GM21447 (cell line): ENCODE results near the gene IFNA16.
"Not testable (repeated sequence)": the region's sequence is repeated elsewhere in the genome, so short reads cannot be mapped to it uniquely, and the experiment has no call there.

Experiments used
- ATAC-seq: cut with Tn5 transposase; IDR thresholded peaks from one replicate; pipeline ENCODE4 v1.9.1; 2021; ENCODE audit not compliant: unreplicated experiment

The IFNA16 gene

DNA sequence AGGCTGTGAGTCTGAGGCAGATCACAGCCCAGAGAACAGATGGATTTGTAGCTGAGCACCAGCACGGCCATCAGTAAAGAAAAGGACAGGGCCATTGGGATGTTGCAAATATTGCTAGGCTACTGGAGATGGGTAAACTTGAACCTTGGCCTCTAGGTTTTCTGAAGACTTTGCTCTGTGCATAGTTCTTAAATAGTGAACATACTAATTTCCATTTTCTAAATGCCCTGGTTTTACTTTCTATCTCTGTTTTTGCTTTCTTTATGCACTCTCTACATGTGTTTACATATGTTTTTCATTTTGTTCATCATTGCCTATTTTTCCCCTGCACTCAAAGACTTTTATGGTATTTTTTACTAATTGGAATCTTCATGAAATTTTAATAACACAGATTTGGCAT lies at the start of gene IFNA16:
Gene IFNA16, minus strand, starts transcription at position 101 of the 400 bp plus-strand sequence. Its CDS starts 6 bp downstream, at position 95.
- not testable (repeated sequence) for ATAC-seq

DNA sequence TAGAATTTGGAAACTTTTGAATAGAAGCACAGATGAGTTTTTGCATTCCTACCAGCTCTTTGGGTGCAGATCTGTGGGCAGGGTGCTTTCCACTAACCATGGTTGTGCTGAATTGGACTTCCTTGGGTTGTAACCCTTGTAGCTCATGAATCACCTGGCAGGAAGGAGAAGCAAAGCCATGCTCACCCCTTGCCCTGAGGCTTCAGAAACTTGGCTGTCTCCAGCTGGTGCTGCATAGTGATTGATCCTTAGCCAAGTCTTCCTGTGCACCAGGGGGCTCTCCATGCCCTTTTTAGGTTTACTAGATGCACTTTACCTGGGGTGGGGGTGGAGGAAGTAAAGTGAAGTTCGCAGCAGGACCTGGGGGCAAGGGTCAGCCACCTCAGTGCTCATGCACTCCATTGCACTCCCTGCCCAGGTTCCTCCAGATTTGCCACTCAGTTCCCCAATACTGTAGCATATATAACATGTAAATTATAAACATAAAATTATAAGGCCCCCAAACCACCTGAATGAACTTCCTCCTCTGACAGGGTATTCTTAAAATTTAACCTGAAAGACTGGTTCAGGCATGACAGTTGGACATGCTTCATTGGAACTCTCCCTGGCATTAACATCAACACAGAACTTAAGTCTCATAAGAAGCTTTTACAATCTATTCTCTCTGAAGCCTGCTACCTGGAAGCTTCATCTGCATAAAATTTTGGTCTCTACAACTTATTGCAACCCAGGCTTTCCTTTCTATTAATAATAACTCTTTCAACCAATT lies 48.5 kb upstream of the IFNA16 start:
- ATAC-seq, result peak; percentile 43

DNA sequence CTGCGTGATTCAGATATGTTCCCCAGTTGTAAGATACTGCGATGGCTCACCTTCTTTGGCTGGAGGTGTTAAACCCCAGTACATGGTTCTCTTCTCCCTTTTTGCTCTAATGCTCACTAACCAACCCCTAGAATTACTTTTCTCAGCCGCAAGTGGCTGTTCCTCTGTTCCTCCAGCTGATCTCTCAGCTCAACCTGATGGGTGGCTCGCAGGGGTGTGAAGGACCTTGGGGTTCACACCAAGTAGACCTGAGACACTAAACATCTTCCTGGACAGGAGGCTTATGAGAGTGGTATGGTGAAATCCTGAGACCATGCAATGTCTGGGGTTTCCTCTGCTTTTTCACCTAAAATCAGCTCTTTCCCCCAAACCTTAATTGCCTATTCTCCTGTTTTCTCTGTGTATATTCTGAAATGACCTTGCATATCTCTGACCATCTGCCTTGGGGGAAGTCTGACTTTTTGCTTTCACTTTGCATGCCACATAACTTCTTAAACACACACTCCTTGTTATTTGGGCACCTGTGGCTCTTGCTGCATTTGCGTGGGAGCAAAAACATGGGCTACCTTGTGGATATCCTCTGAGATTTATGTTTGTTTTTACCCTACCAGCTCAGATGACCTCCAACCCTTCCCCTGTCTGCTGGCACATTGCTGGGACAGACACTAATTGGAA lies 38.6 kb upstream of the IFNA16 start:
- no peak for ATAC-seq

DNA sequence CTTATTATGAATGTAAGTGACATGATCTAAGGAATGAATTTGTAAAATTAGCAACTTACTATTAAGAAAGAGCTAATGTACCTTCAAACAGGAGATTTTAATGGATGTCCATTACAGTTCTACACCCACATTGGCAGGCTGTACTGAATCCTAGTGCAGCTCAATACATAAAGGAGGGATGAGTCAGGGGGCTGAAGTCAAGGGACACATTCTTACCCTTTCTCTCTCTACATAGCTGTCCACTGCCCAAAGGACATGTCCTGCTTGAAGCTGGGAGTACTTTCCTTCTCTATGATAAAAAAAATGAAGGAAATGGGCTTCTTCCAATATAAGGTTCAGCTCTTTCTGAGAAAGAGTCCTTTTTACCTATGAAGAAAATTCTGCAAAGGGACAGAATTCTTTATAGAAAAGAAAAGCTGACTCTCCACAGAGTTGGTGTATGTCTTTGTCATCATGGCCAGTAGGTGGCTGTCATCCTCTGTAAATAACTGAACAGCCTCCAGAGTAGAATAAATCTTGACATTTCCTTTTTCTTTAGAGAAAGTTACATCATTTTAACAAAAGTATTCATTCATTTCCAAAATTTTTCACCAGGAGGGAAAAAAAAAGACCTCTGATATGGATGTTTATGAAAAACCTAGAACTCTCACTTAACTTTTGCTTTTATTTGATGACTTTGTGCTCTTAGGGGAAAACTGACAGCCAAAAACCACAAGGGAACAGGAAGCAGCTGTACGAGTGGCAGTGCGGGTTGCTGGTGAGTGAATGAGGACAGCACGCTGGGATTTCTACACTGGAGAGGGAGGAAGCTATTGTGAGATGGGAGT lies 35.8 kb upstream of the IFNA16 start:
- peak; percentile 77 for ATAC-seq

DNA sequence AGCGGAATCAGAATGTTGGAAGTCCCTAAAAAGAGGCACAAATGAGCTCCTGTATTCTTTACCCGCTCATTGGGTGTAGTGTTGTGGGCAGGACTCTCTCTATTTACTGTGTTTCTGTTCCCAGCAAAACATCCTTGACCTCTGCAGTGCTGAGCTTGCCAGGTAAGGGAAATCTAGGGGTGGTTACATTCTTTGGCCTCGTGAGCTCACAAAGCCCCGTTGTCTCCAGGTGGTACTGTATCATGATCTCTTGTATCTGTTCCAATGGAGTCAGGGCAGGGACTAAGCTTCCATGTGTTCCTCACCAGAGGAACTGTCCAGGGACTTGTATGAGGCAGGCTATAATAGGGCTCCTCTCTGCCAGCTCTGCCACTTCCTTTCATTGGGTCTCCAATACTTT lies 34.5 kb upstream of the IFNA16 start:
- no peak for ATAC-seq

DNA sequence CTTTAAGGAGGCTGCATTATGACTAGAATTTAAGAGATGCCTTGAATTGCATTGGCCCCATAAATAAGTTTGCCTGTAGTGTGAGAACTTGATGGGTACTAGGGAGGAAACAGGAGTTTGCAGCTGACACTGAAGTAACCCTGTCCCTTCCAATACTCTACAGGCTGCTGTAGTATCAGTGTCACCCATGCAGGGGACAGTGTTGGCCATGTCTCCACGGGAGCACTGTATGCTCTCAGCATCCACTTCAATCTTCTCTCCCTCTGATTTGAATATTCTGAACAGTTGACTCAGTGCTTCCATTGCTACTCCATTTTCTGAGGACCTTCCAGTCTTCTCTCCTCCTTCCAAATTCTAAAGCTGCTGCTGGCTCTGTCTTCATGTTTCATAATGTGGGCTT lies 34.1 kb upstream of the IFNA16 start:
- no peak for ATAC-seq

DNA sequence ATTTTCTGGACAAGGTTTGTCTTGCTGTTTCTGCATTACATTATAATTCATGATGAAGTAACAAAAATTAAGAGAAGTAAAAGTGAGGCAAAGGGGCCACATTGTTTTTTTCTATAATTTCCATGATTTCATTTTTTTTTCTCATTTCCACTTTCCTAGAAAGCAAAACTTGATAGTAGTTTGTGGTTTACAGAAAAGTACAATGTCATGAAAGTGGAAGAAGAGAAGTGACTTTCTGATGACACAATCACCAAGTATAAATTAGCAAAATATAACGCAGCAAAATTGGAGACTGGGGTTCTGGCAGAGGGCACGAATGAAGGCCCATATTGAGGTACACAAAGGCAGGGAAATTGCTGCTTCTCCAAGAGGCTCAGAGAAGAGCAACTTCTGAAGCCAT lies 27.7 kb upstream of the IFNA16 start:
- ATAC-seq, result no peak

DNA sequence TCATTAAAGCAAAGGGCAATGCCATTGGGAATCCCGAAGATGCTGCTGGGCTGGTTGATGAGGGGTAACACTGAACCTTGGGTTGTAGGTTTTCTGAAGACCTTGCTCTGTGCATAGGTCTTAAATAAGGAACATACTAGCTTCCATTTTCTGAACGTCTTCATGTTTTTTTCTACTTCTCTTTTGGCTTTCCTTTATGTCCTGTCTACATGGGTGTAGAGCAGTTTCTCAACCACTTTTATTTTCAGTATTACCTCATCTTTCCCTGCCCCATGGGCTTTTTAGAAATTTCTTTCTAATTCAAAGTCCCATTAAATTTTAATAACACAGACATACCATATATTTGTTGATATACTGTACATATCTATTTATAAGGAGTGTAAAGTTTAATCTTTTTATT lies 22.8 kb upstream of the IFNA16 start, which contains the start of gene IFNA14:
Gene IFNA14, minus strand, starts transcription at position 95 of the 400 bp plus-strand sequence. Its CDS starts 70 bp downstream, at position 25.
- ATAC-seq, result no peak

DNA sequence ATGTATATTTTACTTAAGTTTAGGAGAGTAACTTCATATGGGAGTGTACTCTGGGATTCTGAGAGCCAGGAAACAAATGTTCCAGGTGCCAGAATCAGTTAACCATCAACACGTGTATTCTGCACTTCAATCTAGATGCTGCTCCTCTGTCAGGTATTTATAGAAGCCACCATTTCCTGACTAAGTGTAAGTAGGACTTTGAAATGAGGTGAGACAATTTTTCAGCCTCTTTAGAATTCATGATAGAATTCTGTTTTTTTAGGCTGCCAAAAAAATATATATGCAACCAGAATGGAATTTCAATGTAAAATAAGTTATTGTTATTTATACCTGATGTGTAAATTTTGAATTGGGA lies 19.2 kb upstream of the IFNA16 start:
- peak; percentile 47 for ATAC-seq

DNA sequence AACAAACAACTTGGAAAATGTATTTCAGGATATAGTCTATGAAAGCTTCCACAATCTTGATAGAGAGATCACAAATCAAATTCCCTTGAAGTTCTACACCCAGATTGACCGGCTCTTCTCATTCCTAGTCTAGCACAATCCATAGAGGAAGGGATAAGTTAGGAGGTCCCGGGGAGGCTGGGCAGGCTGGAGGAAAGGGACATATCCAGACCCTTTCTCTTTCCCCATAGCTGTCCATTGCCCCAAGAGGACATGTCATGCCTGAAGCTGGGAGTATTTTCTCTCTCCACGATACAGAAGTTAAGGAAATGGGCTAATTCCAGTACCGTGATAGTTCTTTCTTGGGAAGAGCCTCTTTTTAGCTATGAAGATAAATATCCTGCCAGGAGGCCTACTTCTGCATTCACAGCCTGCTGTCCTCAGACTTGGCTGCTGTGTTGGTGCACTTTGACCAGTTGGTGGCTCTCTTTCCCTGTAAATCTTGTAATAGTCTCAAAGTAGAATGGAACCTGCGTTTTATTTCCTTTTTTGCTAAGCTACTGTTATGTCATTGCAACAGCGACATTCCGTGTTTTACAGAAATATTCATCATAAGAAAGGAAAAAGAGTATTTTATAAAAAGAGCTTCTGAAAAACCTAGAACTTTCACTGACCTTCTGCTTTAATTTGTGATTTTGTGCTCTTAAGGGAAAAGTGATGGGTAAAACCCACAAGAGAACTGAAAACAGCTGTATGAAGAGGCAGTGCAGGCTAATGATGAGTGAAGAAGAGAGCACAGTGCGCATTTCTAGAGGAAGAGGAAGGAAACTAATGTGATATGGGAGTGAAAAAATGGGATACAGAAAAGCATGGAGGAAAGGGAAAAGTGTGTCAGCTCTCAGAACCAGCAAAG lies 18.6 kb upstream of the IFNA16 start:
- ATAC-seq, result peak; percentile 82

DNA sequence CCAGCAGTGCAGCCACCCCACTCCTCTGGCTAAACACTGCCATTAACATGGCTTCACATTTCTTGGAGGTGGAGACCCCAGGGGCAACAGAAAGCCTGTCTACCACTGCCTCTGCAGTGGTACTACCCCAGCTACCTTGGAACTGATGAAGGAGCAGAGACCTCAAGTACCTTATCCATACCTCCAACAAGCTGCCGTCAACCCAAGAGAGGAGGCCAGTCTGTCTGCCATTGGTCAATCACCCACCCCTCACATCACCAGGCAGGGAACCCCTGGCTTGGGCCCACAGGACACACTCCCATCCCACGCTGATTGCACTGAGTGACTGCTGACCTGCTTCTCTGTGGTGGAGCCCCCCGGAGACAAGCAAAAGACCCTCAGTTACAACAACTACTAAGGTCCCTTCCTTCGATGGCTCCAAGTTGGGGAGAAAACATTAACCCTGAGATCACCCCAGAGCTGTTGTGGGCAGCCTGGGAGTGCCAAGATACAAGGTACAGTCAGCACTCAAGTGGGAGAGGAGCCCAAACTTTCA lies 17.1 kb upstream of the IFNA16 start:
- no peak for ATAC-seq

DNA sequence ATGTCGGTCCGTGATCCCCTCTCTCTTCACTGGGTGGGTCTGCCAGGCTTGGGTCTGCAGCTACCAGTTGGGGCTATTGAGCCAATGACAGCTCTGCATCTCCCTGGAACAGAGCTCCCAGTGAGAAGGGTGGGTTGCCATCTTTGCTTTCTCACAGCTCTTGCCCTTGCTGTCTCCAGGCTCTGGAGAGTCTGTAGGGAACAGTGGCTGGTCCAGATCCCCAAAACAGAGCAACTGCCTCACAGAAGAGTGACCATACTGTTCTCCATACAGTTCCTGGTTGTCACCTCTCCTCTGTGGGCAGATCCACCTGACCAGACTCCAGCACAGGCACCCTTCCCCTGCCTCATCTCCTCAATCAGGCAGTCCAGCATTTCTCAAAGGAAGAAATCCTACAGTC lies 16.1 kb upstream of the IFNA16 start:
- no peak for ATAC-seq

DNA sequence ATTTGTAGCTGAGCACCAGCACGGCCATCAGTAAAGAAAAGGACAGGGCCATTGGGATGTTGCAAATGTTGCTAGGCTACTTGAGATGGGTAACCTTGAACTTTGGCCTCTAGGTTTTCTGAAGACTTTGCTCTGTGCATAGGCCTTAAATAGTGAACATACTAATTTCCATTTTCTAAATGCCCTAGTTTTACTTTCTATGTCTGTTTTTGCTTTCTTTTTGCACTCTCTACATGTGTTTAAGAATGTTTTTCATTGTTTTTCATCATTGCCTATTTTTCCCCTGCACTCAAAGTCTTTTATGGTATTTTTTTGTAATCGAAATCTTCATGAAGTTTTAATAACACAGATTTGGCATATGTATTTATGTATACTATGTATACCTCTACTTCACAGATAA lies 11.0 kb upstream of the IFNA16 start, which contains the start of gene IFNA17:
Gene IFNA17, minus strand, starts transcription at position 101 of the 400 bp plus-strand sequence. Its CDS starts 49 bp downstream, at position 52.
- no peak for ATAC-seq

DNA sequence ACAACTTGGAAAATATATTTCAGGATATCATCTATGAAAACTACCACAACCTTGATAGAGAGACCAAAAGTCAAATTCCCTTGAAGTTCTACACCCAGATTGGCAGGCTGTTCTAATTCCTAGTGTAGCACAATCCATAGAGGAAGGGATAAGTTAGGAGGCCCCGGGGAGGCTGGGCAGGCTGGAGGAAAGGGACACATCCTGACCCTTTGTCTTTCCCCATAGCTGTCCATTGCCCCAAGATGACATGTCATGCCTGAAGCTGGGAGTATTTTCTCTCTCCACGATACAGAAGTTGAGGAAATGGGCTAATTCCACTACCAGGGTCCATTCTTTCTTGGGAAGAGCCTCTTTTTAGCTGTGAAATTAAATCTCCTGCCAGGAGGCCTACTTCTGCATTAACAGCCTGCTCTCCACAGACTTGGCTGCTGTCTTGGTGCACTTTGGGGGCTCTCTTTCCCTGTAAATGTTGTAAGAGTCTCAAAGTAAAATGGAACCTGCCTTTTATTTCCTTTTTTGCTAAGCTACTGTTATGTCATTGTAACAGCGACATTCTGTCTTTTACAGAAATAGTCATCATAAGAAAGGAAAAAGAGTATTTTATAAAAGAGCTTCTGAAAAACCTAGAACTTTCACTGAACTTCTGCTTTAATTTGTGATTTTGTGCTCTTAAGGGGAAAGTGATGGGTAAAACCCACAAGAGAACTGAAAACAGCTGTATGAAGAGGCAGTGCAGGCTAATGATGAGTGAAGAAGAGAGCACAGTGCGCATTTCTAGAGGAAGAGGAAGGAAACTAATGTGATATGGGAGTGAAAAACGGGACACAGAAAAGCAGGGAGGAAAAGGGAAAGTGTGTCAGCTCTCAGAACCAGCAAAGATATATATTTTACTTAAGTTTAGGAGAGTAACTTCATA lies 3.4 kb downstream of the IFNA16 start:
- peak; percentile 69 for ATAC-seq

DNA sequence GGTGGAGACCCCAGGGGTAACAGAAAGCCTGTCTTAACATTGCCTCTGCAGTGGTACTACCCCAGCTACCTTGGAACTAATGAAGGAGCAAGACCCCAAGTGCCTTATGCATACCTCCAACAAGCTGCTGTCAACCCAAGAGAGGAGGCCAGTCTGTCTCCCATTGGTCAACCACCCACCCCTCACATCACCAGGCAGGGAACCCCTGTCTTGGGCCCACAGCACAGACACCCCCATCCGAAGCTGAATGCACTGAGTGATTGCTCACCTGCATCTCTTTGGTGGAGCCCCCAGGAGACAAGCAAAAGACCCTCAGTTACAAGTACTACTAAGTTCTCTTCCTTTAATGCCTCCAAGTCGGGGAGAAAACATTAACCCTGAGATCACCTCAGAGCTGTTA lies 5.0 kb downstream of the IFNA16 start:
- ATAC-seq, result not testable (repeated sequence)

DNA sequence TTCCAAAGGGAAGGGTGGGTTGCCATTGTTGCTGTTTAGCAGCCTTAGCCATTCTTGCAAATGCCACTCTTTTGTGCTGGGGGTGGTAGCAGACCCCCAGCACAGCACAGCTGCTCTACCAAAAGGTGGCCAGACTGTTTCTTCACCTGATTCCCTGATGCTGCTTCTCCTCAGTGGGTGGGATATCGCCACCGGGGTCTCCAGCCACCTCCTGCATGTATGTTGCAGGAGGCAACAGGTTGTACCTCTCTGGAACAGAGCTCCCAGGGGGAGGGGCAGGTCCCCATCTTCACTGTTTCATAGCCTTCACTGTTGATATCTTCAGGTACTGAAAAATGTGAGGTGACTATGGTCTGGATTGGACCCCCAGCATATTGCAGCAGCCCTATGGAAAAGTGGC lies 6.3 kb downstream of the IFNA16 start:
- ATAC-seq, result not testable (repeated sequence)

DNA sequence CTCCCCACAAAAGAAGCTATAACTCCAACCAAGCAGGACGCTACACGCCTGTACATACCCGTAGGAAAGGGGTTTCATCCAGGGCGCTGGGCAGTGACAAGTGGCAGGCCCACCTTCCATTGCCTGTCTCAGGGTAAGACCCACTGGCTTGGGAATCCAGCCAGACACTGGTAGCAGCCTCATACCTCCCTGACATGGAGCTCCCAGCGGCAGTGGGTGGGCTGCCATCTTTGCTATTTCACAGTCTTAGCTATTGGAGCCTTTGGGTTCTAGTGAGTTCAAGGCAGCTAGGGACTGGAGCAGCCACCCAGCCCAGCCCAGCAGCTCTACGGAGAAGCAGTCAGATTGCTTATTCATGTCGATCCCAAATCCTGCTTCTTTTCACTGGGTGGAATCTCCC lies 6.8 kb downstream of the IFNA16 start:
- no peak for ATAC-seq

DNA sequence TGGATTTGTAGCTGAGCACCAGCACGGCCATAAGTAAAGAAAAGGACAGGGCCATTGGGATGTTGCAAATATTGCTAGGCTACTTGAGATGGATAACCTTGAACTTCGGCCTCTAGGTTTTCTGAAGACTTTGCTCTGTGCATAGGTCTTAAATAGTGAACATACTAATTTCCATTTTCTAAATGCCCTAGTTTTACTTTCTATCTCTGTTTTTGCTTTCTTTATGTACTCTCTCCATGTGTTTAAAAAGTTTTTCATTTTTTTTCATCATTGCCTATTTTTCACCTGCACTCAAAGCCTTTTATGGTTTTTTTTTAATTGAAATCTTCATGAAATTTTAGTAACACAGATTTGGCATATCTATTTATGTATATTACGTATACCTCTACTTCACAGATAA lies 10.1 kb downstream of the IFNA16 start, which contains the start of gene IFNA10:
Gene IFNA10, minus strand, starts transcription at position 101 of the 400 bp plus-strand sequence. Its CDS starts 46 bp downstream, at position 55.
- not testable (repeated sequence) for ATAC-seq

DNA sequence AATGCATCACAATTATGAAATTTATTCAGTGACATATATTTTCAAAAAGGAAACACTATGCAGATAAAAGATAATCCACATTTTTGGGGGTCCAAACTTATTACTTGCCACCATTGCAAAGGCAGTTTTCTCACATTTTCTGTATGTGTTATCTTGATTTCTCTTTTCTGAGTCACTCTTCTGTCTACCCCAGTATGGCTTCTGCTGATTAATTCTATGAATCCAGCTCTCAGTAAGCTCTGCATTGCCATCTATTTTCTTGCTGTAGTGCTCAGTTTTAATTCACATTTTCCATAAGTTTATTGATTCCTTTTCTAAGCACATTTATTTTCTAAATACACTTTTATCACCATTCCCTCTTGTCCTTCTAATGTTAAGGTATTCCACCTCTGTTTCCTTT lies 11.9 kb downstream of the IFNA16 start:
- no peak for ATAC-seq
